Uterus (tissue), 4 donors: ENCODE measurements around the gene KRT79. TPM values are rescaled to one million over a fixed set of nuclear protein-coding genes. Genes with fewer than 3 reads are reported as not detected.

Experiments used
- DNase-seq, 2 donors: peaks; one replicate each; pipeline ENCODE4 v3.0.0-alpha.2; 2019 to 2020
- H3K27ac ChIP-seq, 2 donors: fragments of 200-600 bp; sonication (generic); 1 replicate in 1 of 2; 2 replicates in 1 of 2; pipeline ENCODE4 v1.5.1; 2016 to 2018
- H3K27me3 ChIP-seq, 2 donors: fragments of 200-600 bp; sonication (generic); one replicate each; pipeline ENCODE4 v1.5.1; 2018 to 2019; ENCODE audit warnings: control low read depth in 1 of 2
- H3K36me3 ChIP-seq, 2 donors: fragments of 200-600 bp; sonication (generic); one replicate each; pipeline ENCODE4 v1.5.1; 2019; ENCODE audit warnings: control low read depth in 1 of 2
- H3K4me1 ChIP-seq, 2 donors: fragments of 200-600 bp; sonication (generic); one replicate each; pipeline ENCODE4 v1.5.1; 2018 to 2019; ENCODE audit warnings: control low read depth in 1 of 2
- H3K4me3 ChIP-seq, 2 donors: fragments of 200-600 bp; sonication (generic); 1 replicate in 1 of 2; 2 replicates in 1 of 2; pipeline ENCODE4 v1.5.1; 2018 to 2019; ENCODE audit warnings: mild to moderate bottlenecking in 1 of 2
- H3K9me3 ChIP-seq, 2 donors: fragments of 200-600 bp; sonication (generic); one replicate each; pipeline ENCODE4 v1.5.1; 2019; ENCODE audit warnings: control low read depth in 1 of 2
- POLR2A ChIP-seq, 2 donors: fragments of 450-650 bp; IDR thresholded peaks; one replicate each; pipeline ENCODE4 v1.6.1; 2016; ENCODE audit warnings: antibody characterized with exemption in 2 of 2, mild to moderate bottlenecking in 1 of 2, moderate library complexity in 1 of 2
- intact Hi-C: fragments of 100-400 bp; cut with DNase I; formaldehyde crosslinking; loops from one replicate; pipeline ENCODE4 v1.15.1; 2023; ENCODE audit warnings: low total_unique reads
- total RNA-seq, 4 donors: library from RNA; depleted of rRNA in 3 of 4; stranded (reverse); fragments of >200 nt in 3 of 4; gene quantifications; one replicate each; pipeline versions ENCODE4 v1.1.0 to v1.2.4, GENCODE V29; 2014 to 2023
- TF ChIP-seq, protein P1 (sequence below), 4 experiments: fragments of 200-600 bp in 2 of 4; fragments of 450-650 bp in 2 of 4; sonication (generic) in 2 of 4; IDR thresholded peaks; one replicate each; pipeline ENCODE4 v1.5.1; 2016 to 2019; ENCODE audit warnings: antibody characterized with exemption in 4 of 4, mild to moderate bottlenecking in 2 of 4, moderate library complexity in 1 of 4
- donor health status: DM: yes; HTN: yes; CAD: no.

KRT79 gene
- total RNA-seq, 4 donors from 2014 or later, result not detected

DNA sequence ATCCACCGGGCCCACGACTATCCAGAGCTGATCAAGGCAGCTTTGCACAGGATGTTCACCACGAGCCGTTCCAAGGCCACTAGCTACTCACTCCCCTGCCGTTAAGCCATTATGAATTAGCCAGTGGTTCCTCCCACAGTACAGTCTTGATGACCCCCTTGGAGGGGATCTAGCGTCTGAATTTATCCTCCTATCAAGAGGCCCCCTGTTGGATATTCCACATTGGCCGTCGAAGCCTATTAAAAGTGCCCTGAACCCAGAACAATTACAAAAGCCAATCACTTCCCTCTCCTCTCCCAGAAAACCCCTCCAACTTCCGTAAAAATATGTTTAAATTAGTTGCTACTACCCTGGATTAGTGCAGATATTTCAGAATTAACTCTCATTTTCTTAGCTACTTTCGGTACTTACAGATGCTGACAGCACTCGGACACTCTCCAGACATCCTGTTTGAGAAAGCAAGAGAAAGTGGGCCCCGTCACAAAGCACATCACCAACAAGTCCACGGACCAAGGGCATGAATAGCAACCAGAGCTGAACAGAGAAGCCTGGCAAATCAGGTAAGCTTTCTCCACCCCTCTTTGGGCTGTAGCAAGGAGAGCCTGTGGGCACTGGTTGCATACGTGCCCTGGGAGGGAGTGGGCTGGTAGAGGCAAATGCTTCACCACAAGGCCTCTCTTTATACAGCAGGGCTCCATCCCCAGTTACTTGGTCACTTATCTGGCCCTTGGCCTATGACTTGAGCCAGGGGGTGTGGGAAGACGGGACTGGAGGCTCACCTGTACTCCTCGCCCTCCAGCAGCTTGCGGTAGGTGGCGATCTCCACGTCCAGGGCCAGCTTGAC lies 43.5 kb downstream of the KRT79 start:
- Histone ChIP-seq H3K27me3 (no peaks in the 10 kb centered on the region), H3K36me3 (no peaks in the 10 kb centered on the region), H3K4me3 (no peak overlapping the region), H3K9me3 (no peaks in the 10 kb centered on the region), H3K27ac (no peak overlapping the region), H3K4me1 (no peaks in the 10 kb centered on the region)
- DNase-seq, result no peak
- intact Hi-C loops, result no loop called here
- no peak for TF ChIP-seq POLR2A (IDR thresholded peaks at IDR 0.05)
- TF ChIP-seq, protein P1, sequence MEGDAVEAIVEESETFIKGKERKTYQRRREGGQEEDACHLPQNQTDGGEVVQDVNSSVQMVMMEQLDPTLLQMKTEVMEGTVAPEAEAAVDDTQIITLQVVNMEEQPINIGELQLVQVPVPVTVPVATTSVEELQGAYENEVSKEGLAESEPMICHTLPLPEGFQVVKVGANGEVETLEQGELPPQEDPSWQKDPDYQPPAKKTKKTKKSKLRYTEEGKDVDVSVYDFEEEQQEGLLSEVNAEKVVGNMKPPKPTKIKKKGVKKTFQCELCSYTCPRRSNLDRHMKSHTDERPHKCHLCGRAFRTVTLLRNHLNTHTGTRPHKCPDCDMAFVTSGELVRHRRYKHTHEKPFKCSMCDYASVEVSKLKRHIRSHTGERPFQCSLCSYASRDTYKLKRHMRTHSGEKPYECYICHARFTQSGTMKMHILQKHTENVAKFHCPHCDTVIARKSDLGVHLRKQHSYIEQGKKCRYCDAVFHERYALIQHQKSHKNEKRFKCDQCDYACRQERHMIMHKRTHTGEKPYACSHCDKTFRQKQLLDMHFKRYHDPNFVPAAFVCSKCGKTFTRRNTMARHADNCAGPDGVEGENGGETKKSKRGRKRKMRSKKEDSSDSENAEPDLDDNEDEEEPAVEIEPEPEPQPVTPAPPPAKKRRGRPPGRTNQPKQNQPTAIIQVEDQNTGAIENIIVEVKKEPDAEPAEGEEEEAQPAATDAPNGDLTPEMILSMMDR (IDR thresholded peaks at IDR 0.05), result no peak

DNA sequence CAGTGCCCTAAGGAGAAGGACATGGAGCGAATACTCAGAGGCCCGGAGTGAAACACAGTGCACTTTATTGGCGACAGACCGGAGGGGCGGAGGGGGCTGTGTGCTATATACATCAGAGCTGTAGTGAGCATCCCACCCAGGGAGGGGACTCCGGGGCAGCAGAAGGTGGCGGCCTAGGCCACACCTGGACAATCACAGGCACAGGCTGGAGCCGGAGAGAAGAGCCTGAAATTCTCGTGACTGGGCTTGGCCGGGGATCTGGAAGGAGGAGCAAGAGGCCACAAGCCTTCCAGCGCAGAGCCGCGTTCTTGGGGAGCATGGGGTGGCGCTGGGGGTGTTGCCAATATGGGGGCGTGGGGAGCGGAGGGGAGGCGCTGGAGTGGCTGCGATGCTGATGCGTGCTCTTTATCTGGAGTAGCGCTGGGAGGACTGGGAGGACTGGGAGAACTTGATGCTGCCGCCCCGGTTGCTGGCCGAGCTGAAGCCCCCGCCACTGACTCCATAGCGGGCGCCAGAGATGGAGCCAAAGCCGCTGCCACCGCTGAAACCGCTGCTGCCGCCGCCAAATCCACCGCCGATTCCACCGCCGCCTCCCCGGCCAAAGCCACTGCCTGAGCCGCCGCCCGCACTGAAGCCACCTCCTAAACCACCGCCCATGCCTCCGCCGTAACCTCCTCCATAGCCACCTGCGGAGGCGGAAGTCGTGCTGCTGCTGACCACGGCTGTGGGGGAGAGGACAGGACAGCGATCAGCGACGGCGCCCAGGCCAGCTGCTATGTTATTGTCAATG lies 44.3 kb downstream of the KRT79 start:
- no peaks in the 10 kb centered on the region for H3K9me3 ChIP-seq
- no peak overlapping the region for H3K27ac ChIP-seq
- no peak for DNase-seq
- no peaks in the 10 kb centered on the region for H3K4me1 ChIP-seq
- no peak for TF ChIP-seq POLR2A (IDR thresholded peaks at IDR 0.05)
- TF ChIP-seq, protein P1 (IDR thresholded peaks at IDR 0.05), result no peak
- H3K36me3 ChIP-seq, result no peaks in the 10 kb centered on the region
- no peak overlapping the region for H3K4me3 ChIP-seq
- intact Hi-C loops, result no loop called here
- no peaks in the 10 kb centered on the region for H3K27me3 ChIP-seq

DNA sequence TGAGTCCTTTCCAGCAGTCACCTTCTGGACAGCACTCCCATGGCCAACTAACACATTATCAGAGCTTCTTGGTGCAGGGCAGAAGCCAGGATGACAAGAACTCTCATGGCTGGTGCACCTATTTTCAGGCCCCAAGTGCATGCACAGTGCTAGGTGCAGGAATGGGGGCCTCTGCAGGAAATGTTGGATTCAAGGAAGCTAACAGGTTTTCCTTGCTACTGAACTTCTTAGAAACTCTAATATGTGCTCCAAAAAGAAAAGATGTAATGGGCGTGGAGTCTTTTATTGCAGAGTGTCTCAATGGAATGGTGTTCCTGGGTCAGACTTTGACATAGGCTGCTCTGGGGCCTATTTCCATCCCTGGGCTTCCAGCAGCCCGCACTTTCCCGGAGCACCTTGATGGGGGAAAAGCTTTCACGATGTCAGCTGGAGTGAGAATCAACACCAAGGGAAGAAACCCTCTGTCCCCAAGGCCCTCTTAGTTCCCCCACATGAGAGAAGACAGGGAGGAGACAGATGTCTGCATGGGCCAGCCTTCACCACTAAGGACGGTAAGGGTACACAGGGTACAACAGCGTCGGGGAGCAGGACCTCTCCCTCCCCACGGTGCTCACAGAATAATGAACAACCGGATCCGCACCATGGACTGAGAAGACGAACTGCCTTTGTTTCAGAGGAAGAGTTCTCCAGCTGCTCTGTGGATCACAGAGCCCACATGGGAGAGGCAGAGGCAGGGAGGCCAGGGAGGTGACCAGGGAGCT lies 45.1 kb downstream of the KRT79 start:
- Histone ChIP-seq H3K27me3 (no peaks in the 10 kb centered on the region), H3K4me3 (no peak overlapping the region), H3K4me1 (no peaks in the 10 kb centered on the region), H3K9me3 (no peaks in the 10 kb centered on the region), H3K36me3 (no peaks in the 10 kb centered on the region), H3K27ac (no peak overlapping the region)
- DNase-seq, result no peak
- no peak for TF ChIP-seq POLR2A (IDR thresholded peaks at IDR 0.05)
- TF ChIP-seq, protein P1 (IDR thresholded peaks at IDR 0.05), result no peak
- intact Hi-C loops, result no loop called here

DNA sequence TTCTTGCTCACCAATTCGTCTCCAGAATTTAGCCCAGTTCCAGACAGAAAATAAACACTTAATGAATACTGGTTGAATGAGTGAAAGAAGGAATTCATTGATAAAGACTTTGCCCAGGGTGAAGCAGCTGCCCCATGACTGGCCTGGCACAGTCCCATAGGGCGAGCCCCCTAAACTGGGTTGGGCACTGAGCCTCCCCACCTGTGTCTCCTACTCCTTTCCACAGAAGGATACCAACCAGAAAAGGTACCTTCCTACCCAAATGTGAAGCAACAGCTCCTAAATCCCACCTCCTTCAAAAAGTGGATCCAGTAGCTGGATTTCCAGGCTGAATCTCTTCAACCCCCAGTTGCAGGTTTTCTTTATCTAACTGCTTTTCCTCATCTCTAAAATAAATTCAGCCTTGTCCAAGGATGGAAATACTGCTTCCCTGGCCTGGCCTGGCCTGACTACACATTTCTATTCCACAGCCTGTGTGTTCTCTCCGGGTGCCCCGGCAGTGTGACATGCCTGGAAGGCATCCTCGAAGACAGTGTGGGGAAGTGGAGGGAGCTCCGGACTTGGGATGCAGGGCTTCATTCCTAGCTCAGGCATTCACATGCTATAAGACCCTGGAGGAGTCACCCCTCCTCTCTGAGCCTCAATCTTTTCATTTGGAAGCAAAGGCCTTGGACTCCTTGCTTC lies 45.8 kb downstream of the KRT79 start:
- no peaks in the 10 kb centered on the region for H3K27me3 ChIP-seq

More for the DNA sequence above, 45.8 kb downstream of the KRT79 start:
- no peak overlapping the region for H3K27ac ChIP-seq
- no peaks in the 10 kb centered on the region for H3K4me1 ChIP-seq
- no peak for TF ChIP-seq POLR2A (IDR thresholded peaks at IDR 0.05)
- TF ChIP-seq, protein P1 (IDR thresholded peaks at IDR 0.05), result no peak
- intact Hi-C loops, result no loop called here
- H3K4me3 ChIP-seq, result no peak overlapping the region
- H3K36me3 ChIP-seq, result no peaks in the 10 kb centered on the region
- no peaks in the 10 kb centered on the region for H3K9me3 ChIP-seq
- DNase-seq, result no peak
